Measurements from ENCODE around the gene ABCC4. TPM values are rescaled to one million over a fixed set of nuclear protein-coding genes. Genes with fewer than 3 reads are reported as not detected.

The ABCC4 gene
- total and polyA plus RNA-seq, 8 donors, result 0.80 to 8.7 (median 4.1) TPM

DNA sequence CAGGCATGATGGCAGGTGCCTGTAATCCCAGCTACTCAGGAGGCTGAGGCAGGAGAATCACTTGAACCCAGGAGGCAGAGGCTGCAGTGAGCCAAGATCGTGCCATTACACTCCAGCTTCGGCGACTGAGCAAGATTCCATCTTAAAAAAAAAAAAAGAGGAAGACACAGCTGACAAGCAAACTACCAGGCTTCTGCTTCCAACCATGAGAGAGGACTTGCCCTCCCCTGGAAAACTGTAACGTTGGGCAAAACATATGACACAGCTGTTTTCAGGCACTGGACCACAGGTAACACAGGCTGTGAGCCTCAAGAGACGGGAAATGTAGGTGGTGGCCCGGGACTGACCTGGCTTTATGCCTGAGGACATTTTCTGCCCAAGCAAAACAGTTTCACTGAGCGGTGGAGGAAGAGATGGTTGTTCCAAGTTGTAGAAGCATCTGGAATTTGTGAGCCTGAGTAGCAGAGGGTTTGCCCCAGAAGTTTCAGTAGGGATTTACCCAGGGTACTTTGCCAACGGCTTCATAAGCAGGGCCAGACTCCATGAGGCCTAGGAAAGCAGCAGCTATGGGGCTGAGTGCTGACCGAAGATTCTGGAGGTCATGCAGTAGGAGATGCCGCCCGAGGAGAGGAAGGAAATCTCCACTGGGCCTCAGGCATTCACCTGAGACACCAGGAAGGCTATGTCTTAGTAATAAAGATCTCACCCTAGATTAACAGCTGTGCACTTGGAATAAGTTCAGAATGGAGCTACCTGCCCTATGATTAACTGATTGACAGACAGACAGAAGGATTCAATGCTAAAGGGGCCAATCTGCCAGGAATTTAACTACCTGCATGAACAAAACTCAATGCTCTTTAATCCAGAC, 88.0 kb downstream of the ABCC4 start:
- Histone ChIP-seq H3K36me3 (no peaks in the 10 kb centered on the region), H3K27me3 (no peaks in the 10 kb centered on the region), H3K4me1 (no peaks in the 10 kb centered on the region), H3K4me3 (no peak overlapping the region), H3K27ac (no peak overlapping the region), H3K9me3 (no peaks in the 10 kb centered on the region)
- TF ChIP-seq, protein P1, sequence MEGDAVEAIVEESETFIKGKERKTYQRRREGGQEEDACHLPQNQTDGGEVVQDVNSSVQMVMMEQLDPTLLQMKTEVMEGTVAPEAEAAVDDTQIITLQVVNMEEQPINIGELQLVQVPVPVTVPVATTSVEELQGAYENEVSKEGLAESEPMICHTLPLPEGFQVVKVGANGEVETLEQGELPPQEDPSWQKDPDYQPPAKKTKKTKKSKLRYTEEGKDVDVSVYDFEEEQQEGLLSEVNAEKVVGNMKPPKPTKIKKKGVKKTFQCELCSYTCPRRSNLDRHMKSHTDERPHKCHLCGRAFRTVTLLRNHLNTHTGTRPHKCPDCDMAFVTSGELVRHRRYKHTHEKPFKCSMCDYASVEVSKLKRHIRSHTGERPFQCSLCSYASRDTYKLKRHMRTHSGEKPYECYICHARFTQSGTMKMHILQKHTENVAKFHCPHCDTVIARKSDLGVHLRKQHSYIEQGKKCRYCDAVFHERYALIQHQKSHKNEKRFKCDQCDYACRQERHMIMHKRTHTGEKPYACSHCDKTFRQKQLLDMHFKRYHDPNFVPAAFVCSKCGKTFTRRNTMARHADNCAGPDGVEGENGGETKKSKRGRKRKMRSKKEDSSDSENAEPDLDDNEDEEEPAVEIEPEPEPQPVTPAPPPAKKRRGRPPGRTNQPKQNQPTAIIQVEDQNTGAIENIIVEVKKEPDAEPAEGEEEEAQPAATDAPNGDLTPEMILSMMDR (IDR thresholded peaks at IDR 0.05), result no peak
- ATAC-seq (no peak), DNase-seq (no peak), FAIRE-seq (no peak)
- 84 to 85% methylated on average over 11 of the region's 11 CpGs for WGBS, 2 donors
- intact Hi-C loops (cut with DNase I), result no loop called here

DNA sequence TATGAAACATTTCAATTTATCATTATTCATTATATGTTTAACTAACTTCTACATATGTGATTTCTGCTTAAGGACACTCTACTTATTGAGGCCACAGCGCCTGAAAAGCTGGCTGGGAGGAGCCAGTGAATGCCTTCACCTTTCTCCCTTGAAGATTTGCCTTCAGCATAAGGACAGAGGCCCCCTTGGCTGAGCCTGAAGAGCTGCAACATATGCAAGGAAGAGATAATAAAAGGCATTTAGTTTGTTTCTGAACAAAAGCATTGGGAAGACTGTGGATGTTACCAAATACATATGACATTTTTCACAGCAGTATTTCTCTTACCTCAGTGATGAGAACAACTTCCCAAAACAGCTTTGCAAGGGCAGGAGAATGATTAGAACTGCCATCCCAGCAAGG, 92.1 kb downstream of the ABCC4 start:
- Histone ChIP-seq H3K4me1 (no peaks in the 10 kb centered on the region), H3K9me3 (no peaks in the 10 kb centered on the region), H3K36me3 (no peaks in the 10 kb centered on the region), H3K27ac (no peak overlapping the region), H3K4me3 (no peak overlapping the region), H3K27me3 (no peaks in the 10 kb centered on the region)
- intact Hi-C loops (cut with DNase I), result no loop called here
- ATAC-seq (no peak), FAIRE-seq (no peak), DNase-seq (no peak)
- TF ChIP-seq, protein P1 (IDR thresholded peaks at IDR 0.05), result no peak
- 95 to 100% methylated on average over 1 of the region's 1 CpG for WGBS, 2 donors

DNA sequence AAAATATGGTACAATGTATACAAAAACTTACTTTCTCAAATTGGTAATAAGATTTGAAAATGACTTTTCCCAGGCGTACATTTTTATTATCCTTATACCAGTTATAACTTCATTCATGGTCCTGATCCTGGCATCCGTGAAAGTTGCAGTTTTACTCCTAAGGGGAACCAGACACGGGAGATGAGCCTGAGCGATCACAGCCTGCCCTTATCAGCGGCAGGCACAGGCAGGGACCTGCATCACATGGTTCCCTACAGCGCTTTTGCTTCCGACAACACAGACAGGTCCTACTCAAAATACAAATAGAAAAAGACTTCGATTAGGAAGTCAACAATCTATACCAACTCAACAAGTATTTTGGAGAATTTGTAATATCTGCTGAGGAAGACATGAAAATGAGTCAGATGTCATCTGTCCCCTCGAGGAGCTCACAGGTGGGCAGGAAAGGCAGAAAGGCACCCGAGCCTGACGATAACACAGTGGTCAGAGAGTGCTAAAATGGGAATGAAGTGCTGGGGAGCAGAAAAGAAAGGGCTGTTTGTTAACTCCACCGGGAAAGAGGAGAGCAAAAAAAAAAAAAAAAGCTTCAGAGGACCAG, 93.4 kb downstream of the ABCC4 start:
- Histone ChIP-seq H3K4me3 (no peak overlapping the region), H3K27me3 (no peaks in the 10 kb centered on the region), H3K36me3 (no peaks in the 10 kb centered on the region), H3K4me1 (no peaks in the 10 kb centered on the region), H3K9me3 (no peaks in the 10 kb centered on the region), H3K27ac (no peak overlapping the region)
- WGBS, 2 donors, result 71 to 72% methylated on average over 12 of the region's 12 CpGs
- no peak for ATAC-seq
- no peak for DNase-seq
- TF ChIP-seq, protein P1 (IDR thresholded peaks at IDR 0.05), result no peak
- FAIRE-seq, result no peak
- intact Hi-C loops (cut with DNase I), result no loop called here

DNA sequence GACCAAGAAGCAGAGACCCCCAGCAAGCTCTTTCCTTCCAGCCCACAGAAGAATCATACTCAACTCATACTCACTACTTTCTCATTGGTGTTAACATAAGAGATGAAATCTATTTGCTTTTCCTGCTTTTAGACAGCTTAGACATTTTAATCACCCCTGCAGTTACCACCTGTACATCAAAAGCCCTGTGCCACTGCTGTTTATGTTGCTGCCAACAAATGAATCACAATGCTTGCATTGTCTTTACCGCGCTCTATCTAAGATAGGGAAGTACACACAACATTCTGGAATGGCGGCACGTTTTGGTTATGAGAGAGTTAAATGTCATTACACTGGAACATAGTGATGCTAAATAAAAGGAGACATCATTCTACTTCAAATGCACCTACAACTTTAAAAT, 95.1 kb downstream of the ABCC4 start:
- H3K4me1 ChIP-seq, result no peaks in the 10 kb centered on the region

More for the DNA sequence above, 95.1 kb downstream of the ABCC4 start:
- intact Hi-C loops (cut with DNase I), result no loop called here
- H3K4me3 ChIP-seq, result no peak overlapping the region
- no peaks in the 10 kb centered on the region for H3K27me3 ChIP-seq
- DNase-seq, result no peak
- no peak overlapping the region for H3K27ac ChIP-seq
- WGBS, 2 donors, result 48 to 56% methylated on average over 4 of the region's 4 CpGs
- H3K36me3 ChIP-seq, result no peaks in the 10 kb centered on the region
- TF ChIP-seq, protein P1 (IDR thresholded peaks at IDR 0.05), result no peak
- H3K9me3 ChIP-seq, result no peaks in the 10 kb centered on the region
- peak in 3 of 4 donors; percentile 35 to 76 (median 39) for ATAC-seq
- no peak for FAIRE-seq
